Calu3 (cell line): ENCODE data around the gene MED27. TPM values are rescaled to one million over a fixed set of nuclear protein-coding genes. Genes with fewer than 3 reads are reported as not detected.
A peak's percentile ranks its signal among the peaks of the same experiment; 100 is the strongest.

ENCODE experiments used
- BruUV-seq: library from RNA; stranded (reverse); fragments of 400-500 nt; replicated peaks from 2 replicates; lab custom pipeline; 2021; lab: Mats Ljungman, UMichigan
- CTCF ChIA-PET: fragments of 300-600 bp; sonication (Branson Sonifier 250); formaldehyde crosslinking; loops from one replicate; lab custom pipeline; 2022; ENCODE audit warnings: antibody characterized with exemption; lab: Charles Lee
- DNase-seq: peaks from one replicate; pipeline ENCODE4 v3.0.0; 2022
- H3K27ac Mint-ChIP-seq: one replicate; pipeline ENCODE4 v1.8.0; 2022; ENCODE audit warnings: mixed read lengths; ENCODE audit not compliant: unreplicated experiment
- H3K27me3 Mint-ChIP-seq: one replicate; pipeline ENCODE4 v1.8.0; 2022; ENCODE audit warnings: mixed read lengths; ENCODE audit not compliant: unreplicated experiment
- H3K36me3 Mint-ChIP-seq: one replicate; pipeline ENCODE4 v1.8.0; 2022; ENCODE audit warnings: mild to moderate bottlenecking, moderate library complexity, mixed read lengths; ENCODE audit not compliant: insufficient read depth, unreplicated experiment
- H3K4me1 Mint-ChIP-seq: one replicate; pipeline ENCODE4 v1.8.0; 2022; ENCODE audit warnings: mild to moderate bottlenecking, low read depth, mixed read lengths; ENCODE audit not compliant: unreplicated experiment
- H3K4me3 Mint-ChIP-seq: one replicate; pipeline ENCODE4 v1.8.0; 2022; ENCODE audit warnings: mild to moderate bottlenecking, low read depth, moderate library complexity, mixed read lengths; ENCODE audit not compliant: unreplicated experiment
- H3K9me3 Mint-ChIP-seq: one replicate; pipeline ENCODE4 v1.8.0; 2022; ENCODE audit warnings: low read depth, mixed read lengths; ENCODE audit not compliant: unreplicated experiment
- intact Hi-C: fragments of 100-400 bp; cut with micrococcal nuclease; formaldehyde crosslinking; loops from one replicate; pipeline ENCODE4 v1.10.0; 2022; ENCODE audit not compliant: unreplicated experiment
- total RNA-seq: library from RNA; stranded (reverse); gene quantifications from 2 replicates; pipeline ENCODE4 v1.2.3, GENCODE V29; 2022
- TF ChIP-seq, protein P1 (sequence below): fragments of 200-600 bp; IDR thresholded peaks from one replicate; pipeline ENCODE4 v1.8.0; 2022; ENCODE audit warnings: antibody characterized with exemption; ENCODE audit not compliant: unreplicated experiment

MED27 gene
- total RNA-seq, 1 experiment from 2014 or later, result 19.3 TPM

DNA sequence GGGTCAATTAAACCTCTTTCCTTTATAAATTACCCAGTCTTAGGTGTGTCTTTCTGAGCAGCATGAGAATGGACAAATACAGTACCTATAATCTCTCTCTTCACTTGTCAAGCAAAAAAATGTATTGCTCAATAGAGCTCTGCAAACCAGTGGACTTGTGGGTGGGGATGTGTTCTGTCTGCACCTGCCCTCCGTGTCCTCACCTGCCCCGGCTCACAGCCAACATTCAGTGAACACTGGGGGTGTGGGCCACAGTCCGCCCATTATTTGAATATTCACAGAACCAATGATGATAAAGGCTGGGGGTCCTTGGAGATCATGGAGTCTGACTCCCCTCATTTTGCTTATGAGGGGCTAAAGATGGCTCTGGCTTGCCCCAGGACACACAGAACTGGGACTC is 36.9 kb upstream of the MED27 start:
- peaks cover 91% of the 10 kb centered on the region for H3K27me3 Mint-ChIP-seq
- no peak overlapping the region for H3K27ac Mint-ChIP-seq
- intact Hi-C loops, result no loop called here
- CTCF ChIA-PET, result no interaction called here
- no peaks in the 10 kb centered on the region for H3K4me1 Mint-ChIP-seq
- DNase-seq, result no peak
- TF ChIP-seq, protein P1, sequence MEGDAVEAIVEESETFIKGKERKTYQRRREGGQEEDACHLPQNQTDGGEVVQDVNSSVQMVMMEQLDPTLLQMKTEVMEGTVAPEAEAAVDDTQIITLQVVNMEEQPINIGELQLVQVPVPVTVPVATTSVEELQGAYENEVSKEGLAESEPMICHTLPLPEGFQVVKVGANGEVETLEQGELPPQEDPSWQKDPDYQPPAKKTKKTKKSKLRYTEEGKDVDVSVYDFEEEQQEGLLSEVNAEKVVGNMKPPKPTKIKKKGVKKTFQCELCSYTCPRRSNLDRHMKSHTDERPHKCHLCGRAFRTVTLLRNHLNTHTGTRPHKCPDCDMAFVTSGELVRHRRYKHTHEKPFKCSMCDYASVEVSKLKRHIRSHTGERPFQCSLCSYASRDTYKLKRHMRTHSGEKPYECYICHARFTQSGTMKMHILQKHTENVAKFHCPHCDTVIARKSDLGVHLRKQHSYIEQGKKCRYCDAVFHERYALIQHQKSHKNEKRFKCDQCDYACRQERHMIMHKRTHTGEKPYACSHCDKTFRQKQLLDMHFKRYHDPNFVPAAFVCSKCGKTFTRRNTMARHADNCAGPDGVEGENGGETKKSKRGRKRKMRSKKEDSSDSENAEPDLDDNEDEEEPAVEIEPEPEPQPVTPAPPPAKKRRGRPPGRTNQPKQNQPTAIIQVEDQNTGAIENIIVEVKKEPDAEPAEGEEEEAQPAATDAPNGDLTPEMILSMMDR, result no peak
- H3K4me3 Mint-ChIP-seq, result no peak overlapping the region
- no peaks in the 10 kb centered on the region for H3K36me3 Mint-ChIP-seq
- BruUV-seq, result no TSS peak
- H3K9me3 Mint-ChIP-seq, result no peaks in the 10 kb centered on the region

DNA sequence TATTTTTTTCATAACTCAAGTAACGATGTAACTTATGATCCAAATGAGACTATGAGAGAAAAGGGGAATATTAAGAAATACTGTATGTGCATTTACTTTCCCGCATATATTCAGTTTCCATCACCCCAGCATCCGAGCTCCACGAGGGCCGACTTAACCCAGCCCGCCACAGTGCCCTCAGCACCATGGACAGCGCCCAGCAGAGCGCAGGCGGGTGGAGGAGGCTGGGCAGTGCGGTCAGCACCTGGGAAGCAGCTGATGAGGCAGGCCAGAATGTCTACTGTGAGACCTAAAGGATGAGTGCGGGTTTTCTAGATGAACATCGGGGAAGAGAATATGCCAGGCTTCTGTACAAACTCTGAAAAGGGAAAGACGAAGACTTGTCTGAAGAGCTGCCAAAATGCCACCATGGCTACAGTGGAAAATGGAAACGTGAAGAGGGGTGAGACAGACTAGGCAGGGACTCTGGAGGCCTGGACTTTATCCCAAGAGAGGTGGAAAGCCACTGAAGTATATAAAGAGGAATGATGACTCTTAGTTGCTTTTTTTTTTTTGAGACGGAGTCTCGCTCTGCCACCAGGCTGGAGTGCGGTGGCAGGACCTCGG is 34.5 kb upstream of the MED27 start:
- DNase-seq, result peak; percentile 67
- no peaks in the 10 kb centered on the region for H3K9me3 Mint-ChIP-seq
- peaks cover 91% of the 10 kb centered on the region for H3K27me3 Mint-ChIP-seq
- BruUV-seq, result no TSS peak
- no peaks in the 10 kb centered on the region for H3K4me1 Mint-ChIP-seq
- CTCF ChIA-PET, result no interaction called here
- H3K4me3 Mint-ChIP-seq, result no peak overlapping the region
- no peak overlapping the region for H3K27ac Mint-ChIP-seq
- TF ChIP-seq, protein P1, result no peak
- intact Hi-C loops, result no loop called here
- no peaks in the 10 kb centered on the region for H3K36me3 Mint-ChIP-seq

DNA sequence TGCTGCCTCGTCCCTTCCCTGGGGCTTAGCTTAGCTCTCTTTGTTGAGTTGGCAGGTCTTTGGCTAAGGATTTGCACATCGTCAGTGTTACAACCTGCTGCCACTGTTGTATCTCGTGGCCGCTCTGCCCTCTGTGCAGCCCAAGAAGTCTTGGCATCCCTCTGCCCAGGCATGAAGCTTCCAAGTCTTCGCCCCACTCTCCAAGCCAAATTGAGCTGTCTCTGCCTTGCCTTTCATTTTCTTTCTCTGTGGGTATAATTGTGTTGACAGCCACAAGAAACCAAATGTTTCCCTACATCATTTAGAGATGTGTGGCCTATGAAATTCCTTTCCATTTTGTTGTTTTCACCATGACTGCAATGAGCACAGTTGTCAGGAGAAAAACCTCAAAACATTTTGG is 29.6 kb upstream of the MED27 start:
- peaks cover 66% of the 10 kb centered on the region for H3K27me3 Mint-ChIP-seq
- intact Hi-C loops, result no loop called here
- no peaks in the 10 kb centered on the region for H3K4me1 Mint-ChIP-seq
- no peak for DNase-seq
- H3K4me3 Mint-ChIP-seq, result no peak overlapping the region
- H3K27ac Mint-ChIP-seq, result no peak overlapping the region
- TF ChIP-seq, protein P1, result no peak
- BruUV-seq, result no TSS peak
- CTCF ChIA-PET, result no interaction called here
- H3K9me3 Mint-ChIP-seq, result no peaks in the 10 kb centered on the region
- H3K36me3 Mint-ChIP-seq, result no peaks in the 10 kb centered on the region

DNA sequence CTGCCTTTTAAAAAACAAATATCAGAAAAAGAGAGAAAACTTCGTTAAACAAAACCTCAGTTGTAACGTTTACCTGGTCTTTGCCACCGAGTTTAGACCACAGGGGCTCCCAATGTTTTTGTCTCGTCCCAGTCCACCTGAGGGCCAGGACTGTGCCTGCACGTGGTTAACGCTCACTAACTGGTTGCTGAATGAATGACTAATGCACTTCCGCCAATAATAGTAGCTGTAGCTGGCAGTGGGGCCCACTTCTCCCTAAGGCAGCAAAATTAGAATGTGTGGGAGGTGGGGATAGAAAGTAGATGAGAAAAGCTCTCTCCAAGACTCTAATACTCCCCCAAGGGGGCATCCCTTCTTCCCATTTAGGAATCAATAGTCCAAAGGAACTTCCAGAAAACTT is 29.1 kb upstream of the MED27 start:
- DNase-seq, result no peak
- Mint-ChIP-seq H3K27me3 (peaks cover 60% of the 10 kb centered on the region), H3K36me3 (no peaks in the 10 kb centered on the region), H3K4me1 (no peaks in the 10 kb centered on the region), H3K27ac (no peak overlapping the region), H3K9me3 (no peaks in the 10 kb centered on the region), H3K4me3 (no peak overlapping the region)
- TF ChIP-seq, protein P1, result no peak
- intact Hi-C loops, result no loop called here
- BruUV-seq, result no TSS peak
- CTCF ChIA-PET, result no interaction called here
